Esophagus squamous epithelium (tissue), 5 donors: Measurements from ENCODE around the gene UTRN. TPM values are rescaled to one million over a fixed set of nuclear protein-coding genes. Genes with fewer than 3 reads are reported as not detected.
A peak's percentile ranks its signal among the peaks of the same experiment; 100 is the strongest.

ENCODE experiments used
- DNase-seq: peaks from one replicate; lab custom pipeline; 2025; lab: John Stamatoyannopoulos, UW
- H3K27ac ChIP-seq, 4 donors: fragments of 200-600 bp; sonication (generic); one replicate each; pipeline ENCODE4 v1.5.1; 2016 to 2019; ENCODE audit warnings: mild to moderate bottlenecking in 1 of 4
- H3K27me3 ChIP-seq, 4 donors: fragments of 200-600 bp; sonication (generic); 1 replicate in 3 of 4; 2 replicates in 1 of 4; pipeline versions ENCODE4 v1.5.1 to v1.6.0; 2017 to 2021; ENCODE audit warnings: antibody characterized with exemption in 1 of 4
- H3K36me3 ChIP-seq, 3 donors: fragments of 200-600 bp; sonication (generic); one replicate each; pipeline ENCODE4 v1.5.1; 2016 to 2019
- H3K4me1 ChIP-seq, 3 donors: fragments of 200-600 bp; sonication (generic); one replicate each; pipeline ENCODE4 v1.5.1; 2017 to 2019
- H3K4me3 ChIP-seq, 4 donors: fragments of 200-600 bp; sonication (generic); 1 replicate in 3 of 4; 2 replicates in 1 of 4; pipeline ENCODE4 v1.5.1; 2016 to 2019; ENCODE audit warnings: mild to moderate bottlenecking in 2 of 4, moderate library complexity in 1 of 4
- H3K9me3 ChIP-seq, 3 donors: fragments of 200-600 bp; sonication (generic); one replicate each; pipeline ENCODE4 v1.5.1; 2016 to 2019
- POLR2A ChIP-seq, 4 donors: fragments of 450-650 bp; IDR thresholded peaks; one replicate each; pipeline ENCODE4 v1.6.1; 2017; ENCODE audit warnings: antibody characterized with exemption in 4 of 4, mild to moderate bottlenecking in 4 of 4, moderate library complexity in 3 of 4
- WGBS, 2 donors: methylation state at CpG; one replicate each; pipeline ENCODE4 v1.1.5; 2018; 5-methylcytosine and 5-hydroxymethylcytosine counted together
- intact Hi-C: fragments of 100-400 bp; cut with DNase I; formaldehyde crosslinking; loops from one replicate; pipeline ENCODE4 v1.15.0; 2022
- total RNA-seq, 4 donors: library from RNA; depleted of rRNA; stranded (reverse); fragments of >200 nt; gene quantifications; one replicate each; pipeline ENCODE4 v1.1.0, GENCODE V29; 2016
- TF ChIP-seq, protein P1 (sequence below), 6 experiments: fragments of 450-650 bp in 4 of 6; fragments of 200-600 bp in 2 of 6; sonication (generic) in 2 of 6; IDR thresholded peaks; one replicate each; pipeline ENCODE4 v1.5.1; 2016 to 2019; ENCODE audit warnings: antibody characterized with exemption in 6 of 6, mild to moderate bottlenecking in 4 of 6, moderate library complexity in 4 of 6
- donor health status: DM: yes; HTN: yes; CAD: no.

The UTRN gene
- total RNA-seq = 100 to 1,000 TPM in 1 of 4 donors, 10 to 100 TPM in 3; 43.8 to 148 (median 69.8) TPM

DNA sequence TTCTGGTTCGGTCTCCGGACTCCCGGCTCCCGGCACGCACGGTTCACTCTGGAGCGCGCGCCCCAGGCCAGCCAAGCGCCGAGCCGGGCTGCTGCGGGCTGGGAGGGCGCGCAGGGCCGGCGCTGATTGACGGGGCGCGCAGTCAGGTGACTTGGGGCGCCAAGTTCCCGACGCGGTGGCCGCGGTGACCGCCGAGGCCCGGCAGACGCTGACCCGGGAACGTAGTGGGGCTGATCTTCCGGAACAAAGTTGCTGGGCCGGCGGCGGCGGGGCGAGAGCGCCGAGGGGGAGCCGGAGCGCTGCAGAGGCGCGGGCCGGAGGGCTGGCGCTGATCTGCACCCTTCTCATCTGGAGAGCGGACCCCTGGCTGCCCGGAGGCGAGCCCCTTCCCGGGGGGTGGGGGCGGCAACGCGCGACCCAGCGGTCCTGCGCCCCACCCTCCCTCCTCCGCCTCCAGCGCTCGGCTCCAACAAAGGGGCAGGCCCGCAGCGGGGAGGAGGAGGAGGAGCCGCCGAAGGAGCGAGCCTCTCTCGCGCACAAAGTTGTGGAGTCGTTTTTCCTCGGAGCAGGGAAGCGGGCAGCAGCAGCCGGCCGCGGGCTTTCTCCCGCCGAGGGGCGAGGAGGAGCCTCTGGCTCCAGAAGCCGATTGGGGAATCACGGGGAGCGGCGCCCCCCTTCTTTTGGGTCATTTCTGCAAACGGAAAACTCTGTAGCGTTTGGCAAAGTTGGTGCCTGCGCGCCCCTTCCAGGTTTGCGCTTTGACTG lies at the start of gene UTRN:
UTRN (plus strand) TSS at position 553 of the 765 bp plus-strand sequence. CDS start 6,494 bp downstream, outside the sequence.
- no peaks in the 10 kb centered on the region for H3K36me3 ChIP-seq
- WGBS, 2 donors = 0 to 1% methylated on average over 36 to 42 of the region's 84 CpGs
- H3K9me3 ChIP-seq = no peaks in the 10 kb centered on the region
- peaks cover 0 to 7% (median 0%) of the 10 kb centered on the region in 4 donors for H3K27me3 ChIP-seq
- peak; percentile 13 for DNase-seq
- intact Hi-C loops = no loop called here
- H3K4me3 ChIP-seq = peak within 1 kb of the TSS; percentile 80 to 86 (median 82)
- peaks cover 0 to 45% (median 10%) of the 10 kb centered on the region in 3 donors for H3K4me1 ChIP-seq
- TF ChIP-seq, protein P1, sequence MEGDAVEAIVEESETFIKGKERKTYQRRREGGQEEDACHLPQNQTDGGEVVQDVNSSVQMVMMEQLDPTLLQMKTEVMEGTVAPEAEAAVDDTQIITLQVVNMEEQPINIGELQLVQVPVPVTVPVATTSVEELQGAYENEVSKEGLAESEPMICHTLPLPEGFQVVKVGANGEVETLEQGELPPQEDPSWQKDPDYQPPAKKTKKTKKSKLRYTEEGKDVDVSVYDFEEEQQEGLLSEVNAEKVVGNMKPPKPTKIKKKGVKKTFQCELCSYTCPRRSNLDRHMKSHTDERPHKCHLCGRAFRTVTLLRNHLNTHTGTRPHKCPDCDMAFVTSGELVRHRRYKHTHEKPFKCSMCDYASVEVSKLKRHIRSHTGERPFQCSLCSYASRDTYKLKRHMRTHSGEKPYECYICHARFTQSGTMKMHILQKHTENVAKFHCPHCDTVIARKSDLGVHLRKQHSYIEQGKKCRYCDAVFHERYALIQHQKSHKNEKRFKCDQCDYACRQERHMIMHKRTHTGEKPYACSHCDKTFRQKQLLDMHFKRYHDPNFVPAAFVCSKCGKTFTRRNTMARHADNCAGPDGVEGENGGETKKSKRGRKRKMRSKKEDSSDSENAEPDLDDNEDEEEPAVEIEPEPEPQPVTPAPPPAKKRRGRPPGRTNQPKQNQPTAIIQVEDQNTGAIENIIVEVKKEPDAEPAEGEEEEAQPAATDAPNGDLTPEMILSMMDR (IDR thresholded peaks at IDR 0.05) = no peak
- TF ChIP-seq POLR2A (IDR thresholded peaks at IDR 0.05) = peak in 2 of 4 donors; percentile 62 to 71
- H3K27ac ChIP-seq = peak within 1 kb of the TSS; percentile 90 to 97 (median 94)

DNA sequence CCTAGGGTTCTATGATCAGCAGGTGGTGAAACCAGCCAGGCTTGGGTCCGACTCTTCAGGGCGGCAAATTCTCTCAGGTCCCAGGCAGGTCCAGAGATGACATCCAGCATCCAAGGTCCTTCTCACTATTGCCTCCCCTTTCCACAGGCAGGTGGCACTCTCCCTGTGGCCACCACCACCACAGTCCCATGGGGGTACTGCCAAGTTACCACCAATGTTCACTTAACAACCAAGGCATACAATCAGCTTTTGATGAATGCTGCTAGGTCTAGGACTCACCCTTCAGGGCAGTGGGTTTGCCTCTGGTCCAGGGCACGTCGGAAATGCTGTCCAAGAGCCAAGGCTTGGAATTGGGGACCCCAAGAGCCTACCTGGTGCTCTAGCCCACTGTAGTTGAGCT lies 40.4 kb upstream of the UTRN start:
- no peaks in the 10 kb centered on the region for H3K9me3 ChIP-seq
- intact Hi-C loops = no loop called here
- 91% methylated on average over 4 of the region's 4 CpGs; no CpG with 5 or more reads in 1 of the 2 donors for WGBS, 2 donors

DNA sequence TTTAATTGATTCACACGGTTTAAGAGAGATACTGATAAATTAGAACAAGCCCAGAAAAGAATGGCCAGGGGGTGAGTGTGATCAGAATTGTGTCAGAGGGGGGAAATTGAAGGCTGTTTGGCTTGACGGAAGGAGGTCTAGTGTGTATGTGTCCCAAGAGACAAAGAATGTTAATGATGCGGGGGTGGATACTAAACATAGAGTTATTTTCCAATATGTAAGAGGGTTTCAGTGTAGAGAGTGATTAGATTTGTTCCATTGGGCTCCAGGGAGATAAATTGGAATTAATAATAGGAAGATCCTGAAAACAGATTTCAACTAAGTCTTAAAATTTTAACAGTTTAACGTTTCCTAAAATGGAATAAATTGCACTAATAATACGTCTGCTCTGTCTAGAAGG lies 38.1 kb upstream of the UTRN start:
- 85 to 90% methylated on average over 5 of the region's 5 CpGs for WGBS, 2 donors
- no peak overlapping the region for H3K4me3 ChIP-seq
- H3K27ac ChIP-seq = no peak overlapping the region
- peaks cover 0 to 4% (median 0%) of the 10 kb centered on the region in 3 donors for H3K4me1 ChIP-seq
- H3K27me3 ChIP-seq = no peaks in the 10 kb centered on the region
- intact Hi-C loops = no loop called here
- H3K9me3 ChIP-seq = no peaks in the 10 kb centered on the region
- TF ChIP-seq, protein P1 (IDR thresholded peaks at IDR 0.05) = no peak
- no peak for TF ChIP-seq POLR2A (IDR thresholded peaks at IDR 0.05)
- H3K36me3 ChIP-seq = no peaks in the 10 kb centered on the region
- no peak for DNase-seq

More for the DNA sequence above, 40.4 kb upstream of the UTRN start:
- no peaks in the 10 kb centered on the region for H3K36me3 ChIP-seq
- H3K27me3 ChIP-seq = no peaks in the 10 kb centered on the region
- no peak overlapping the region for H3K4me3 ChIP-seq
- TF ChIP-seq, protein P1 (IDR thresholded peaks at IDR 0.05) = no peak
- TF ChIP-seq POLR2A (IDR thresholded peaks at IDR 0.05) = no peak
- H3K4me1 ChIP-seq = peaks cover 0 to 4% (median 0%) of the 10 kb centered on the region in 3 donors
- no peak for DNase-seq
- no peak overlapping the region for H3K27ac ChIP-seq

DNA sequence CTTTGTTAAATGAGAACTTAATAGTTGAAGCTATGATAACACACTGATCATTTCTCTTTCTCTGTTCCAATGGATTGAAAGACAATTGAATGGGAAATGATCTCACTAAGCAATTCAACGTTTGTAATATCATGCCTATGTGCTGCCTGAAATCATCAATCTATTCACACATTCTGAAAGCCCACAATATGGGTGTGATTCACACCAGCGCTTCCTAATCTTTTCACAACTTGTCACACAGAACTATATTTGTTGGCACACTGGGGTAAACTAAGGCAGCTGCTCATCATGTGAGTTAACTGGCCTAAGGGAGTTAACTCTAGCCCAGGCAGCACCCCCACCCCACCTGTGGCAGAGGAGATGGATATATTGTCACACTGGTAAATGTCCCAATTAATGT lies 37.1 kb upstream of the UTRN start:
- Histone ChIP-seq H3K9me3 (no peaks in the 10 kb centered on the region), H3K27me3 (no peaks in the 10 kb centered on the region), H3K4me1 (peaks cover 0 to 4% (median 0%) of the 10 kb centered on the region in 3 donors), H3K36me3 (no peaks in the 10 kb centered on the region), H3K4me3 (no peak overlapping the region), H3K27ac (peak overlapping the region in 1 of 4 donors; percentile 70)
- TF ChIP-seq, protein P1 (IDR thresholded peaks at IDR 0.05) = no peak
- TF ChIP-seq POLR2A (IDR thresholded peaks at IDR 0.05) = no peak
- WGBS, 2 donors = 50 to 55% methylated on average over 2 of the region's 2 CpGs
- intact Hi-C loops = no loop called here
- DNase-seq = no peak
